Stimulated activated CD8-positive, alpha-beta memory T cell treated with anti-CD3 and anti-CD28 coated beads, Interleukin-7, amount 100 ng/mL, for 24 hours (primary cell): ENCODE results near the gene ZBTB20.

ENCODE experiments used
- DNase-seq: peaks from one replicate; pipeline ENCODE4 v3.0.0-alpha.2; 2020; ENCODE audit warnings: low read depth

Gene ZBTB20

DNA sequence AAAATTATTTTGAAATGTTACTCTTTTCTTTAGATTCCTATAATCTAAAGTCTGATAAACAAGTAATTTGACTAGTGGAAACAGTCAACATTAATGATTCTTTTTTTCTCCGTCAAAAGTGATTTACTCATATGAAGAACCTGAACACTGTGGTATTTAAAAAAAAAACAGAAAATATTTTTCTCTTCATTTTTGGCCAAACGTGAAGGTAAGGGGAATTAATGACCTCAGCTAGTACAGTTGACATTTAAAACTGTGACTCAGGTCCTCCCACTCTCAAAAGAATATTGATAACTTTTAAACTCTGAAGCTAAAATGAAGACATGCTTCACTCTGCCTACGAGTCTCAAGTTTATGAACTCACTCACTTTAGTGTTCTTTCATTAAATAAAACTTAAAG is 818.7 kb downstream of the ZBTB20 start:
- no peak for DNase-seq

DNA sequence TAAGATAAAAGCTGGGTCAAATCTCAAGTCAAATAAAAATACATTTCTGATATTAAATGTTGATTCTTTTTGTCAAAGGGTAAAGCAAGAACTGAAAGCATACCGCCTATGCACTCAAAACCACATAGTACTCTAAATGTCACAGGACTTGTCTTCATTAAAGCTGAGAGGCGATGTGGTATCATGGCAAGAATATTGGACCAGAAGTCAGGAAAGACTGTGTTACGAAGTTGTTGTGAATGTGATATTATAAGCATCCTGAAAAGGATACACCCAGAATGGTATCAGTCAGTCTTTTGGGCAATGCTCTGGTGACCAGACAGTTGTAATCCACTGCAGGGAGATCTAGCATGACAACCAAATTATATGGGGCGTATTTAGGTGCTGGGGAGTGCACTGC is 819.4 kb downstream of the ZBTB20 start:
- no peak for DNase-seq

DNA sequence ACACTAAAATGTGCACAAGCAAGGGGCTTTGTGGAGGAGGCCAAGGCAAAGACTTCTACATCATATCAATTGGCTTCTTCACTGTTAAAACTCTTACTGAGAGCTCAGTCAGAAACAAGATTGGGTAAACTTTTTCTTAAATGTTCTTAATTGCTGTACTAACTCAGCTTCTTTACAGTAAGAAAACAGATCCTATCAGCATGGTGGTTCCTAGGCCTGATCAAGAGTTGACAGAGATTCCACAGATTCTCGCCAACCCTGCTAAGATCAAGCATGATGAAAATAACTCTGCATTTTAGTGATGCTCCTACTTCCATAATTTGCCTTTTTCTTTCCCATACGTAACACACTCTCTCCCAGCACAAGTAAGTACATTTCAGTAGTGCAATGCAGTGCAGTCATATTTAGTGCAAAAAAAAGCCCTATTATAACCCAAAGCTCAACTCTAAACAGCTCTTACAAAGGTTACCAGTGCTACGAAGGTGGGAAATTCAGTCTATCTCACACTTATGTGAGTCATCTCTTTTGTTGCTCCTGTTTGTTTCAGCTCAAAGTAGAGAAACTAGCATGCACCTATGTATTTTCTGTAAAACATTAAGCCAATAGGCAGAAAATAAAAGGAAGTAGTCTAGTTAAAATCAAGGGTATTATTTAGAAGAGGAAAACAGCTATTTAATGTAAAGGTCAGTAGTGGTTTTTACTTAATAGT is 823.4 kb downstream of the ZBTB20 start:
- DNase-seq: no peak

DNA sequence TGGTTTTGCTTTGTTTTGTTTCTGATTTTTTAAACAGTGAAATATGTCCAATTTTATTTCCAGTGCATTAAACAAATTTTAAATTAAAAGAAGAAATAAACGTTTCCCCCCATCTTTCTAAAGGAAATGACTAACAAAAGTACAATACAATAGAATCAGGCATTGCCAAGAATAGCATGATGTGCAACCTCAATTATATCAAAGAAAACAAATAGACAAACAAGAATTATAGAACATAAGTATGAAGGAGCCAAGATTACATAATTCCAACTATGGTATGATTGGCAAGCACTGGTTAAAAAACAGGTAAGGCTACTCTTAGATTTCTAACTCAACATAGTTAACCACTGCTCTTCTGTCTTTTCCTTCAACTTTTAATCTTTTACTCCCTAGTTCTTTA is 826.8 kb downstream of the ZBTB20 start:
- DNase-seq: no peak

DNA sequence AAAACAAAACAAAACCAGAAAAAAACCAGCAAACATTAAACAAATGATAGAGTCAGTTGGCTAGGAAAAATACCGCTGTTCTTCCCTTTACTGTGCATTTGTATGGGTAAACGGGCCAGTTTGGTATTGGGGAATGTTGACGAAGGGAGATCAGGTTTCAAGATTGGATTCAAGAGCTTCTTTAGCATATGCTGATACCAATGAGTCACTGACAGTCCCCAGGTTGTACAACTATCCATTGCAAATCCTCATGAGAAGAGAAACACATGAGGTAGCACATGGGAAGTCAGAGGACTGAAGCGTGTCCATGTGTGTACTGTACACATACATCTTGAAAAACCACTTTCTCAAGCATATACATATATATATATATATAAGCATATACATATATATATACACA is 827.6 kb downstream of the ZBTB20 start:
- no peak for DNase-seq

DNA sequence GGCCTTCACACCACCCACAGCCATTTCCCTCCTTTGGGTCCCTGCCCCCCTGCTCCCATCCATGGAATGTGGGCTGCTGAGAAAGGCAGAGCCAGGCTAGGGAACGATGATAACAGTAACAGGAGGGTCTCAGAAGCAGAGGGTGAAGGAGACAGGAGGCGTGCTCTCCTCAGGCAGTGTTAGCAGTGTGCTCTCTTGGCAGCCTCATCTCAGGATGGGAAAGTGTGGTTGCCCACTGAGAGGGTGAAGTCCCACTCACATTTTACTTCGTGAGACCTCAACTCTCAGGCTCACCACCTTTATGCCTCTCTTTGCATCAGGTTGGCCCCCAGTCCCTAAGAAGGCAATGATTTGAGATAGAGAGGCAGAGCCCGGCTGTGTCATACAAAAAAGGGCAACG is 828.8 kb downstream of the ZBTB20 start:
- DNase-seq: no peak

DNA sequence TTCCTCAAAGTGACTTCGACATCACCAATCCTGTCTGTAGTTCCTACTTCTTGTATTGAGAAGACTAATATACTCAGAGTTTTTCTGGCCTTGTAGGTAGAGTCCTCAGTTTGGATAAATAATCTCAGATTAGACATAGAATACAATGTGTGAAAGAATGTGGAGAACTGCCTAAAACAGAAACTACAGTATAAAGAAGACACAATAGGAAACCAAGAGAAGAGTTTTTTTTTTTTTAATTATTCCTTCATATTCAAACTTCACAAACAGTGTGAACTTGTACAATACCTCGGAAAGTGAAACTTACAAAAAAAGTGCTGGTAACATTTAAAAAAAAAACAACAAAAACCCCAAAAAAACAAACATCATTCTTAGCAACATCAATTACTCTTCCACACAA is 832.8 kb downstream of the ZBTB20 start:
- DNase-seq: no peak

DNA sequence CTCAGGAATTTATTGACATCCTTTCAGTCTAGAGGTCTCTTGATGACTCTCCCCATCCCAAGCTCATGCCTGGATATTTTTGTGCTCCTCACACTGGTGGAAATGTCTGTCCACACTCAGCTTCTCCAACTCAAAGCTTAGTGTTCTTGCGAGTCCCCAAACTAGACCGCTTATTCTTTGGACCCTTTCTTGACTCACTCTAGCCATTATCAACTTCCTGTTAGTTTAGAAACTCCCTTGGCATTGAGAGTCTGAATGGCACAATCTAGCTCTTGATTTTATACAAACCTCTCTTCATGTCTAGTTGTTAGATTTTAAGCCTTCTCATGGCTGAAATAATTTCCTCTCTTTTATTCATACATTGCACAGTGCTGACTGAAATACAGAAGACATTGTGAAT is 833.7 kb downstream of the ZBTB20 start:
- DNase-seq: no peak

DNA sequence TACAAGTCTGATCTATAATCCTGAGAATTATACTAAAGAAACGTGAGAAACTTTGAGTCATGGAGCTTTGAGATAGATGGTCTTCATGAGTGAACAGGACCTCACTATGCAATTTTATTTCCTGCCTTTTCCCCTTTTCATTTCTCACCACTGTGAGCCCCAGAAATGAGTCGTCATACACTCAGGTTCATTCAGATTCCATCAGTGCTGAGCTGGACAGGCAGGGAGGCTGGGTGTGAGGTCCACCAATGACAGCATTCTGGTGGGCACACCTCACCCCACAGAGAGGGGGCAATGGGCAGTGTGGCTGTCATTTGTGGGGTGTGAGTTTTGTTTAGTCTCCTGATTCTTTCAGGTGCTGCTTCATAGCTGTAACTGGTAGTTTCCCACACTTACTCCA is 836.4 kb downstream of the ZBTB20 start:
- DNase-seq: no peak

DNA sequence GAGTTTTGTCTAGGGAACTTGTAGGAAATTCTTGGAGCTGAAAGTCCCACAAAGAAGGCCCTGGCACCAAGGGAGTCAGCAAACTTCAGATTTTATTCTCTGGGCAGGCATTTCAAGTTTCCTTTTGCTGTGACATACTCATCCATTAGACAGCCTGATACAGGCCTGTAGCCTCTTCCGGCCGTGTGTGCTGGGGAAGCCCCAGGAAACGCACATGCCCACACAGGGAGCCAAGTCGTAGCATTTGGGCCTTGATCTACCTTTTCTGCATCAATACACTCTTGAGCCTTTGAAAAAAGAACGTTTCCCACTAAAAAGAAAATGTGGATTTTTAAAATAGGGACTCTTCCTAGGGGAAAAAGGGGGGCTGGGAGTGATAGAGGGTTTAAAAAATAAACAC is 838.3 kb downstream of the ZBTB20 start:
- no peak for DNase-seq

DNA sequence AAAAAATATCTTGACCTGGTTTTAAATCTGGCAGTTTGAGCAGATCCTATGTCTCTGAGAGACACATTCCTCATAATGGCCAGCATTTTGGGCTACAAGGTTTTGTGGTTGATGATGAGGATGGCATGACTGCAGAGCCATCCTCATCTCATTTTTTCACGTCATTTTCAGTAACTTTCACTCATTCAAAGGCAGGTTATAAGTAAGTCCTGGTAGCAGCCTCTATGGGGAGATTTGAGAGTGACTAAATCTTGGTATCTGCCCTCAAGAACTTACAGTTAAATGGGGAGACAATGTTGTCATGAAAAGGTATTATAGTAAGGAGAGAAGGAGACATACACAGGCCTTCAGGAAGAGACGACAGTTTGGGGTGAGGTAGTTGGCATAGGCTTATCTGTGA is 838.7 kb downstream of the ZBTB20 start:
- DNase-seq: no peak

DNA sequence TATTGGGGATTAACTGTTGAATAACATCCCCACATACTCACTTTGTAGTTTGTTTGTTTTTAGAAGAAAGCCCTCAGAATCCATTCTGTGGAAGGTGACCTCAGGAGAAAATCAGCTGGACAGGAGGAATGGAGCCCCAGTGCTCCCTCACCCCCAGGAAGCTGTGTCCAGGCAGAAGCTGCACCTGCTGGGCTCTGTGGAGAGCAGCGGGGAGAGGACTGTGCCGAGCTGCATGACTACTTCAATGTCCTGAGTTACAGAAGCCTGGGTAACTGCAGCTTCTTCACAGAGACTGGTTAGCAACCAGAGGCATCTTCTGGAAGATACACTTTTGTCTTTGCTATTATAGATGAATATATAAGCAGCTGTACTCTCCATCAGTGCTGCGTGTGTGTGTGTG is 839.3 kb downstream of the ZBTB20 start:
- DNase-seq: no peak

DNA sequence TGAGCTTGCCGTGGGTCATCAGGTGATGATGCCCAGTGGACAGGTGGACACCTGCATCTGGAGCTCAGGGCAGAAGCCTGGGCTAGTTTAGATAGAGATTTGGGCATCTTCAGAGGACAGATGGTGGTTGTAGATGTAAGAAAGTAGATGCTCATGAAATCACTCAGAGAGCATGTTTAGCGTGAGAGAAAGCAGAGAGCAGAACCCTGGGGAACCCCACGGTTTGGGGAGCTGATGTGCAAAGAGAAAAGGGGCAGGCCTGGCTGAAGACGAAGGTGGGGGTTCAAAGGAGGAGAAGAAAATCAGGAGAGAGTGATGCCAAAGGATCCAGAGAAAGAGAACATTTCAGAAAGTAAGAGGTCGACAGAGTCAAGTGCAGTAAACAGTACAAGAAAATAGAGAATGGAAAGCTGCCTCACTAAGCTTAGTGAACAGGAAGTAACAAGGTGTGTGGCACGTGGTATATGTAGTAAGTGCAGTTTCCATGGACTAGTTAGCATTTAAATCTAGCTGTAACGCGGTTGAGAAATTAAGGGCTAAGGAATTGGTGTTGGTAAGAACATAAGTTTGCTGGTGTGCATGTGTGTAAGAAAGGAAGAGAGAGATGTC is 839.8 kb downstream of the ZBTB20 start:
- DNase-seq: no peak

DNA sequence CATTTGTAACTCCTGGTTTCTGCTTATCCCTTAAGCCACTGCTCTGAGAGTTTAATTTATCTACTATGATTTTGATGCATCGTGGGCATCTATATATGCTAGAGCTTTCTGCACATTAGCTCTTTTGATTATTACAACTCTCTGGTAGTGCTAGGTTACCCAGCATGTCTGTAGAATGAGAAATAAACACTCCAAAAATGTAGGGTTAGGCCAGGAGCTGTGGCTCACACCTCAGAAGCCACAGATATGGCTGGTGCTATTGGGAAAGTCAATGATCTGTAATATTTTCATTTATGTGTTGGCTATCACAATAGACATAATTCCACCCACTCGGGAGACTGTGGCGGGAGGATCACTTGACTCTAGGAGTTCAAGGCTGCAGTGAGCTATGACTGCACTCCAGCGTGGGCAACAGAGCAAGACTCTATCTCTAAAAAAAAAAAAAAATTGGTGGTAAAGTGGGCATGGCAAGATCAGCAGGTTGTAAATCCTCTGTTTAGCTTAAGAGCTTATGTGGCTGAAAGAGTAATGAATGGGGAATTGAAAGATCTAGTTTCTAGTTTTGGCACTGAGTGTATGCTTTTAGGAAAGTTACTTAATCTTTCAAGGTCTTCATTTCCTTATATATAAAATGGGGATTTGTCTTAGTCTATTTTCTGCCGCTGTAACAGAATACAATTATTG is 847.0 kb downstream of the ZBTB20 start:
- no peak for DNase-seq

DNA sequence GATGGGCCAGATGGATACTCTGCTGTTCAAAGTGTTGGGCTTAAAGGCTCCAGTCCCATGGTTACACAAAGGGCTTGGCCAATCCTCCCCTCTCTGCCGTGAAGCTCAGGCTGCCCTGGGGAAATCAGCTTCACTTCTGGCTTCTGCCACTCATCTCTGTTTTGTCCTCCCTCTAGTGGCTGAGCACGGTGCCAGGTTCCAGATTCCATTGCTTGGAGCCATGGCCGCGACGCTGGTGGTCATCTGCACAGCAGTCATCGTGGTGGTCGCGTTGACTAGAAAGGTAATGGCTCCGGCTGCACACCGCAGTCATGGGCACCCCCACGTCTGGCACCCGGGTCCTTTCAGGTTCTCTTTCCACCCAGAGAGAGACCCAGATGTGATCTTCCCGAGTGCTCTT is 847.7 kb downstream of the ZBTB20 start:
- DNase-seq: no peak

DNA sequence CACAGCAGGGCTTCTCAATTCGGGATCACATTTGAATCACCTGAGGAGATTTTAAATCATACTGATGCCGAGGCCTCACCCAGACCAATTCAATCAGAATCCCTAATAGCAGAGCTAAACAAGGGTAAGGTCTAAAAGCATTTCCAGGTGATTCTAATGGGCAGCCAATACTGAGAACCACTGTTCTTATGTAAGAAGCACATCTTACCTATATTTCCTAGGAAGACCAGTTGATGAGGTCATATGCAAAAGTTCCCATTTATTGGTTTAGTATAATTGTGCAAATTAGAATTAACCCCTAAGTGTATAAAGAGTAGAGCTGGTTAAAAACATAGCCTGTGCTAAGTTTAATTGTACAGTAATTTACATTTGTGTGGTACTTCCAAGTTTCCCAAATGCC is 851.1 kb downstream of the ZBTB20 start:
- no peak for DNase-seq

DNA sequence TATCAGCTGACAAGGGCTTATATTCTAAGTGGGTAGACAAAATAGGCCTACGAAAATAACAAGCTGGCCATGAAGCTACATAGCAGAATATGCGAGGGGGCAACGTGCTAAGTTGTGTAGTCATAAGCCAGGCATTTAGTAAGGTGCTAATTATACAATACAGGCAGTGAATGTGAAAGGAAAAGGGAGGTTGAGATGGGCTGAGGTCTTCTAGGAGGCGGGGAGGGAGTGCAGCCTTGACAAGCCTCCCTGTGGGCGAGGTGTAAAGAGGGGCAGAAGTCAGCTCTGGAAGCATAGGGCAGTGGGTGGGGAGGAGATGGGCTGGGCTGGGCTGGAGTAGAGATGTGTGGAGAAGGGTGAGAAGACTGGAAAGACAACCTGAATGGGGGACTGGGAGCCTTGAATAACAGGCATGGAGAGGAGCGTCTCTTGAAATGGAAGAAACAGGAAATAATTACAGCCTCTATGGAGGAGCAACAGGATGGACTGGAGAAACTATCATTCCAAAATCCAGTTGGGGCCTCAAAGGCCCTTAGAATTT is 852.1 kb downstream of the ZBTB20 start:
- DNase-seq: no peak

DNA sequence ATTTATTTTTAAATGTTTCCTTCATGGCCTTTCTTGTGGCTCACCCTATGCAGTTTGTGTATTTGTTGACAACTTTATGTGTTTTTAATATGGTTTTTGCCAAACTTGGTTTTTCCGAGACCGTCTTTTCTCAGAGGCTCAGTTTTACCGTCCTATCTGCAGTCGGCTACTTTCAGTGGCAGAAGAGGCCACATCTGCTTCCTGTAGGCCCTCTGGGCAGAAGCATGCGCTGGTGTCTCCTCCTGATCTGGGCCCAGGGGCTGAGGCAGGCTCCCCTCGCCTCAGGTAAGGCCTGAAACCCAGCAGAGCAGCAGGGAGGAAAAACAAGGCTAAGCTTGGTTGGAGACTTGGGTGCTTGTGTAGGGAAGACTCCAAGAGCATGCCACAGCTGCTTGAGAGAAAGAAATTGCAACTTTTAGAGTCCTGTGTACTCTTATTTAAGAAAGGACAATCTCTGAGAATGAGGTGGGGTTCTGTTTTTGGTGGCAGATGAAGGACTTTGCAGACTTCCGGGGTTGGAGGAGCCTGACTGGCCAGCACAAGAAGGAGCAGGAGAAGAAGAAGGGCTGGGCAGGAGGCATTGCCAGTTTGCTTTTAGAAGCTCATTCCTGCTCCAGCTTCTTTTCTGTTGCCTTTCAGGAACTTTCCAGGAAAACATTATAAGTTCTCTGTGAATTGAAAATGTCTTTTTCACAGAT is 853.1 kb downstream of the ZBTB20 start, which contains the start of gene TIGIT:
TSS of gene TIGIT (plus strand) at position 191 of the 698 bp plus-strand sequence. CDS start at position 225, 34 bp downstream.
- no peak for DNase-seq

DNA sequence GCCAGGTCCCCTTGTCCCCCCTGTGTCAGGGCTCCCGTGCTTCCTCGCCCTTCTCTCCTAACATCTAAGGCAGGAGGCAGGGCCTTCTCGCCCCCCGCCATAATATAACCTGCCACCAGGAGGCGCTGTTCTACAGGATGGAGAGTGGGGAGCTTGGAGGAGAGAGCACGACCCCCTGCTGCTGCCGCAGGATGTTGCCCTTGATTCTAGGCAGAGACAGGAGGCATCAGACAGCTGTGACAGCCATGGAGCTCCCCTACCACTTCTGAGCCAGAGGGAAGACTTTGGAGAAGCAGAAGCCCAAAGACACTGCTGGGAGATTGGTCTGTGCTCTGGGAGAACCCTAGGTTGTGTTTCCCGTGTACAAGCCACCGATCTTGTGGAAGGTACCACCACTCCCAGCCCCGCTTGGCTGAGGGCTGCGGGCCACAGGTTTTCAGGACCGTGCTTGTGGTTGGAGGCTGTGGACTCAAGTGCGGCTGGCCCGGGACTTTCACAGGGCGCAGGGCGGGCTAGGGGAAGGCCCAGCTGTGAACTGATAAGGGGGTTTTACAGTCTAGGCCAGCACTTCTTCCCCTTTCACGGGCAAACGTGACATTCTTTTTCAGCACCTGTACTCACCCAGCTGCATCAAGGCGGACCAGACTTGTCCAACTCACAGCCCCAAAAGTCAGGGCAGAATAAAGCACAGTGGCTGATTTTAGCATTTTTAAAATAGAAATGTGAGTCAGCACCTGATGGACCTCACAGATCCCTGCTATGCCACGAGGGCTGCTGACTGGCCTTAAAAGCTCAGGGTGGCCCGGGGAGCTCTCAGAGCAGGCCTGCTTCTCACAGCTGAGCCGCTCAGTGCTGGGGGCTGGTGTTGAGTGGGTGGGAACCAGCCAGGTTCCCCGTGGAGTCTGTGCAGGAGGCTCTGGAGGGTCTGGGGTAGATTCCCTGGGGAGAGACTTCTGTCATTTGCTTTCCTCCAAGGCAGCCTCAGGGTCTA is 855.9 kb downstream of the ZBTB20 start:
- DNase-seq: peak; percentile 95

DNA sequence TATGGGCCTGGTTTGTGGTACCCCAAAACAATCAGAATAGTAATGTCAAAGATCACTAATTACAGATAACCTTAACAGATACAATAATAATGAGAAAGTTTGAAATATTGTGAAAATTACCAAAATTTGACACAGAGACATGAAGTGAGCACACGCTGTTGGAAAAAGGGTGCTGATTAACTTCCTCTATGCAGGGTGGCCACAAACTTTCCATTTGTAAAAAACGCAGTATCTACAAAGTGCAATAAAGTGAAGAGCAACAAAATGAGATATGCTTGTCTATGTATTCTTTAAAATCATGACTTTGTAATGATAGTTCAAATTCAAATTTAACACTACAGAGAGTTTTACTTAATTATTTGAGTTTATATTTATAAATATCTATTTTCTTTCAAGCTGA is 860.8 kb downstream of the ZBTB20 start:
- no peak for DNase-seq

DNA sequence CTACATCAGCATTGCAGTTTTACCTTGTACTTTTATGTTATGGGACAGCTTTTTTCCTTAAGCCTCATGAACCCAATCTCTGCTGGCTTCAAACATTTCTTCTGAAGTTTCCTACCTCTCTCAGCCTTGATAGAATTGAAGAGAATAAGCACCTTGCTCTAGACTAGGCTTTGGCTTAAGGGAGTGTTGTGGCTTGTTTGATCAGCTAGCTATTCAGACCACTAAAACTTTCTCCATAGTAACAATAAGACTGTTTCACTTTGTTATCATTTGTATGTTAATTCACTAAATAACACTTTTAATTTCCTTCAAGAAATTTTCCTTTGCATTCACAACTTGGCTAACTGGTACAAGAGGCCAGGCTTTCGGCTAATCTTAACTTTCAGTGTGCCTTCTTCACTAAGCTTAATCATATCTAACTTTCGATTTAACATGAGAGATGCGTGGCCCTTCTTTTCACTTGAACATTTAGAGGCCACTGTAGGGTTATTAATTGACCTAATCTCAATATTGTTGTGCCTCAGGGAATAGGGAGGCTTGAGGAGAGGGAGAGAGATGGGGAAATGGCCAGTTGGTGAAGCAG is 861.3 kb downstream of the ZBTB20 start:
- no peak for DNase-seq
